Inflammatory macrophage treated with lipopolysaccharide for 1 hour (primary cell): ENCODE measurements around the gene CEP162.
"Not testable (repeated sequence)": the region's sequence is repeated elsewhere in the genome, so short reads cannot be mapped to it uniquely, and the experiment has no call there.

Source experiments
- DNase-seq, 2 donors: peaks; one replicate each; pipeline ENCODE4 v3.0.0-alpha.2; 2020 to 2022

CEP162 gene

DNA sequence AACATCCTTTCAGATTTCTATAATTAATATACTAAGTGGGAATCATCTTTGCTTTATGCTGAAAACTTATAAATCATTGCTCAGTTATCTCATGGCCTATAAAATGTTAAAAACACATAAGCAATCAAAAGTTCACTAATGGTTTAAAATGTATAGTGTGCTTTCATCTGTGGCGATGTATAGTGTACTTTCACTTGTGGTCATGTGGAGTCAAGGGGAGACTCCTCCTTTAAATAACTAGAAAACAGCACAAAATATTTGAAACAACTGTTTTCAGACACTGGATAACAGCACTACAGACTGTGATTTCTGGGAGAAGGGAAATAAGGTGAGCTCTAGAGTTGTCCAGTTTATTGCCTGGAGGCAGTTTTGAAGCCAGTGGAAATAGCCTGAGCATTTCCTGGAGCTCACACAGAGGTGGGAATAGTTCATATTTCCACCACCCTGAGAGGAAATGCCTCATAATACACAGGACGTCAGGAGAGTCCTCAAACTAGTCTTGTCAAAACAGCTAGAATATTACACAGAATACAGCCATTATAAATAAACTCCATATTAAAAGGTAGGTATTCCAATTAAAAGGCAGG lies 89.4 kb downstream of the CEP162 start:
- no peak for DNase-seq

DNA sequence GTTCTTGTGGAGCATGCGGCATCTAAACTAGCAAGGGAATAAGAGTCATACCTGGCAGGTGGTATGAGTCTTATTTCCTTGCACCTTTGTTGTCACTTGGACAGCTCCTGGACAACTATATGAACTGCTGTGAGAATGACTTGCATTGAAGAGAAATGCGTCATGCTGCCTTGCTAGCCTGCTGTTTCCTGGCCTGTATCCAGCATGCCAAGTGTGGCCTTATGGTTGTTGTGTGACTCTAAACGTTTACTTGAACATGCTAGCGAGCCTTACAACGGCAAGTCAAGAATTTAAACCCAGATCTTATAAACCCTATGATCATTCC lies 90.4 kb downstream of the CEP162 start:
- DNase-seq = no peak

DNA sequence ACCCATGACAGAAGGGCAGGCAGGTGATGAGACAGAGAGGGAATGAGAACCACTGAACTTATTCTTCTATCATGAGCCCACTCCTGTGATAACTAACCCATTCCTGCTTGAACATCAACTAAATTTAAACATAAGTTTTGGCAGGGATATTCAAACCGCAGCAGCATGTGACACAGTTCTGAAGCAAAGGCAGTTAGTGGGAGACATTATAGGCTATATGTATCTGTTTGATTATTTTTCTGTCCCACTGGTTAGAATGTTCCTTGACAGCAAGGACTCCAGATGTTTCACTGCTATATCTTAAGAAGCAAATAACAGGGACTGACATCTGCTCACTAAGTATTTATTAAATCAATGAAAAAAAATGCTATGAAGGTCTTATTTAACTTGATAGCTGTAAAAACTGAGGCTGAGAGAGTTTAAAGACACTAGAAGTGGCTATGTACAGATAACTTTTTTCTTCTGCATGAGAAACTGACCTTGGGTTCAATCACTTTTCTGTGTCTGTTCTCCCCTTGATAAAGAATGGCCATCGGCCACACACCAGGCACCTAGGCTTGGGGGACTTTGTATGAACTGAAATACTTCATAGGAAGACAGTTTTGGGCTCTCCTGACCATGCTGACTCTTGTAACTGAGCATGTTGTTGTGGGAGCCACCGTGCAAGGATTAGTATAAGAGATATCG lies 90.9 kb downstream of the CEP162 start:
- no peak for DNase-seq

DNA sequence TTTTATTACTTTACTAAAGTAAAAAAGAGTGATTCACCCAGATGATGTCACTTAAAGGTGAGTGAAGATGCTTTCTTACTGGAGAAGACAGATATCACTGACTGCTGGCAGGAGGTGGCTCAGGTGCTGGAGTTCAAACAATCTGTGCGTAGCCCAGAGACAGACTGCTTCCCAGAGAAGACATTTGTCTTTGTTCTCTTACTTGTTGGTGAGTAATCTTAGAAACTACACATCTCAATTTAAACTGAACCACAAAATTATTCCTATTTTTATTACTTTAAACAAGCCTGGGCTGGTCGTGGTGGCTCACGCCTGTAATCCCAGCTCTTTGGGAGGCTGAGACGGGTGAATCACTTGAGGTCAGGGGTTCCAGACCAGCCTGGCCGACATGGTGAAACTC lies 92.2 kb downstream of the CEP162 start:
- DNase-seq = no peak

DNA sequence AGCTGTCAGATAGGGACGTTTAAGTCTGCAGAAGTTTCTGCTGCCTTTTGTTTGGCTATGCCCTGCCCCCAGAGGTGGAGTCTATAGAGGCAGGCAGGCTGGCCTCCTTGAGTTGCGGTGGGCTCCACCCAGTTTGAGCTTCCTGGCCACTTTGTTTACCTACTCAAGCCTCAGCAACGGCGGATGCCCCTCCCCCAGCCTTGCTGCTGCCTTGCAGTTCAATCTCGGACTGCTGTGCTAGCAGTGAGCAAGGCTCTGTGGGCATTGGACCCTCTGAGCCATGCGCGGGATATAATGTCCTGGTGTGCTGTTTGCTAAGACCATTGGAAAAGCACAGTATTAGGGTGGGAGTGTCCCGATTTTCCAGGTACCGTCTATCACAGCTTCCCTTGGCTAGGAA lies 94.1 kb downstream of the CEP162 start:
- not testable (repeated sequence) for DNase-seq

DNA sequence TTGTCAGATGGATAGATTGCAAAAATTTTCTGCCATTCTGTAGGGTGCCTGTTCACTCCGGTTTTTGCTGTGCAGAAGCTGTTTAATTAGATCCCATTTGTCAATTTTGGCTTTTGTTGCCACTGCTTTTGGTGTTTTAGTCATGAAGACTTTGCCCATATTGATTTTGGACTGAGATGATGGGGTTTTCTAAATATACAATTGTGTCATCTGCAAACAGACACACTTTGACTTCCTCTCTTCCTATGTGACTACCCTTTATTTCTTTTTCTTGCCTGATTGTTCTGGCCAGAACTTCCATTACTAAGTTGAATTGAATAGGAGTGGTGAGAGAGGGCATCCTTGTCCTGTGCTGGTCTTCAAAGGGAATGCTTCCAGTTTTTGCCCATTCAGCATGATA lies 97.9 kb downstream of the CEP162 start:
- not testable (repeated sequence) for DNase-seq

DNA sequence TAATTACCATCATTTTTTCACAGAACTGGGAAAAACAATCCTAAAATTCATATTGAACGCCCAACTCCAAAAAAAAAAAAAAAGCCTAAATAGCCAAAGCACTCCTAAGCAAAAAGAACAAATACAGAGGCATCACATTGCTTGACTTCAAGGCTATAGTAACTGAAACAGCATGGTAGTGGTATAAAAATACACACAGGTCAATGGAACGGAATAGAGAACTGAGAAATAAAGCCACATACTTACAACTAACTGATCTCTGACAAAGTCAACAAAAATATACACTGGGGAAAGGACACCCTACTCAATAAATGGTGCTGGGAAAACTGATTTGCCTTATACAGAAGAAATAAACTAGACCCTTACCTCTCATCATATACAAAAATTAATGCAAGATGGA lies 104.3 kb downstream of the CEP162 start:
- DNase-seq = no peak

DNA sequence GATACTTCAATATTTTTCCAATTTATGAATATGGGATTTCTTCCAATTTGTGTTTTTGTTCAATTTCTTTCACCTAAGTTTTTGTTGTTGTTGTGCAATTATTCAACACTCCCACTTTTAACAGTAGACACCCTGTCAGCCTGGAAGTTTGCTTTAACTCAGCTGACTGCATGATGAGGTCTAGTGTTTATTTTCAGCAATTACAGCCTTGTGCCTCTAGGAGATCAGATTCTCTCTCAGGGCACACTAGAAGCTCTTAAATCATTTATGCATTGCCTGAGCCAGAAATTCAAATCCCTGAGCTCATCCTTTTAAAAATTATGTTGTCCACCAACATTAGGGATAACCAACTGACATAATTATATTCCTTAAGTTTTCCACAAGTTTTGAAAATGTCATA lies 108.2 kb downstream of the CEP162 start:
- no peak for DNase-seq

DNA sequence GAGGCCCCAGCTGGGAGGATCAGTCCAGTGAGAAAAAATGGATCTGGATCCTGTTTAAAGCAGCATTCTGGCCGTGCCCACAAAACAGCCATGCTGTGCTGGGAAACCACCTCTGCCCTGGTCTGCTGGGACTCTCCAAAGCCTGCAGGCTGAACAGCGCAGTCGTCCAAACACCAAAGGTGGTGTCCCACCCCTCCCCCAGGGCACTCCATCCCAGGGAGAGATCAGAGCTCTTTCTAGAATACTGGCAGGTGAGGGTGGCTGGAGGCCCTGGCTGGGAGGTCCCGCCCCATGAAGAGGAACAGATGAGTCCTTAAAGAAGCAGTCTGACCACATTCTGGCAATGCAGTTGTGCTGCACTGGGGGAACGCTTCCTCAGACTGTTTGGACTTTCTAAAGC lies 109.3 kb downstream of the CEP162 start:
- DNase-seq = no peak

DNA sequence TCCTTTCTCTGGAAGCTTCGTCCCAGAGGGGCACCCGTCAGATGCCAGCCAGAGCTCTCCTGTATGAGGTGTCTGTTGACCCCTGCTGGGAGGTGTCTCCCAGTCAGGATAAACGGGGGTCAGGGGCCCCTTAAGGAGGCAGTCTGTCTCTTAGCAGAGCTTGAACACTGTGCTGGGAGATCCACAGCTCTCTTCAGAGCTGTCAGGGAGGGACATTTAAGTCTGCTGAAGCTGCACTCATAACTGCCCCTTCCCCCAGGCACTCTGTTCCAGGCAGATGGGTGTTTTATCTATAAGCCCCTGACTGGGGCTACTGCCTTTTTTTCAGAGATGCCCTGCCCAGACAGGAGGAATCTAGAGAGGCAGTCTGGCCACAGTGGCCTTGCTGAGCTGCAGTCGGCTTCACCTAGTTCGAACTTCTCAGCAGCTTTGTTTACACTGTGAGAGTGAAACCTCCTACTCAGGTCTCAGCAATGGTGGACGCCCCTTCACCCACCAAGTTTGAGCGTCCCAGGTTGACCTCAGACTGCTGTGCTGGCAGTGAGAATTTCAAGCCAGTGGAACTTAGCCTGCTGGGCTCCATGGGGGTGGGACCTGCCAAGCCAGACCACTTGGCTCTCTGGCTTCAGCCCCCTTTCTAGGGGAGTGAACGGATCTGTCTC lies 112.4 kb downstream of the CEP162 start:
- not testable (repeated sequence) for DNase-seq

DNA sequence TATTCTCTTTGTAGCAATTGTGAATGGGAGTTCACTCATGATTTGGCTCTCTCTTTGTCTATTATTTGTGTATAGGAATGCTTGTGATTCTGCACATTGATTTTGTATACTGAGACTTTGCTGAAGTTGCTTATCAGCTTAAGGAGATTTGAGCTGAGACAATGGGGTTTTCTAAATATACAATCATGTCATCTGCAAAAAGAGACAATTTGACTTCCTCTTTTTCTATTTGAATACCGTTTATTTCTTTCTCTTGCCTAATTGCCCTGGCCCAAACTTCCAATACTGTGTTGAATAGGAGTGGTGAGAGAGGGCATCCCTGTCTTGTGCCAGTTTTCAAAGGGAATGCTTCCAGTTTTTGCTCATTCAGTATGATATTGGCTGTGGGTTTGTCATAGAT lies 116.1 kb downstream of the CEP162 start:
- not testable (repeated sequence) for DNase-seq

DNA sequence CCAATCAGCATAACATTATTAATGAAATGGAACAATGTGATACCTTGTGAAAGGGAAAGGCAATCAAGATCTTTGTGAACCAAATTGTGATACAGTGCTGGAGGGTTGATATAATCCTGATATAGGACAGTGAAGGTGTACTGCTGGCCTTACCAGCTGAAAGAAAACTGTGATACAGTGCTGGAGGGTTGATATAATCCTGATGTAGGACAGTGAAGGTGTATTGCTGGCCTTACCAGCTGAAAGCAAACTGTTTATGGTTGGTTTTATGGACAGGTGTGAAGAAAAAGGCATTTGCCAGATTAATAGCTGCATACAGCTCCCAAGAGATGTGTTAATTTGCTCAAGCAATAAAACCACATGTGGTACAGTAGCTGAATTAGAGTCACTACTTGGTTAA lies 119.9 kb downstream of the CEP162 start:
- DNase-seq = no peak

DNA sequence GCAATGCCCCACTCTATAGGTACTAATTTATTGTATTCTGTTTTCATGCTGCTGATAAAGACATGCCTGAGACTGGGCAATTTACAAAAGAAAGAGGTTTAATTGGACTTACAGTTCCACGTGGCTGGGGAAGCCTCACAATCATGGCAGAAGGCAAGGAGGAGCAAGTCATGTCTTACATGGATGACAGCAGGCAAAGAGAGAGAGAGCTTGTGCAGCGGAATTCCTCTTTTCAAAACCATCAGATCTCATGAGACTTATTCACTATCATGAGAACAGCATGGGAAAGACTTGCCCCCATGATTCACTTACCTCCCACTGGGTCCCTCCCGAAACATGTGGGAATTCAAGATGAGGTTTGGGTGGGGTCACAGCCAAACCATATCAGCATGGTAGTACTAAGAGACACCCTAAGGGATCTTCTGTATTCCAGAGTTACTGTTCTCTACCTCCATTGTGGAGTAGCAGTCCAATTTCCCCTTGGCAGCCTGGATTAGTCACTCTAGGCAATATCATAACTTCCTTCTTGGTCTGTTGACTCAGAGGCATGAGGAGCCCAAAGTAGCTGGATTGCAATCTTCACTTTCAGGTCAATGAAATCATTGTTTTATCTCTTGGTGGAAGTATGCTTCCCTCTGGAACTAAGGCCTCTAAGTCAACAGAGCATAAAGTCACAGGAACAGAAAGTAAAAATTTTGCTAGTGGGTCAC lies 122.1 kb downstream of the CEP162 start:
- DNase-seq = peak; percentile 50 to 84

DNA sequence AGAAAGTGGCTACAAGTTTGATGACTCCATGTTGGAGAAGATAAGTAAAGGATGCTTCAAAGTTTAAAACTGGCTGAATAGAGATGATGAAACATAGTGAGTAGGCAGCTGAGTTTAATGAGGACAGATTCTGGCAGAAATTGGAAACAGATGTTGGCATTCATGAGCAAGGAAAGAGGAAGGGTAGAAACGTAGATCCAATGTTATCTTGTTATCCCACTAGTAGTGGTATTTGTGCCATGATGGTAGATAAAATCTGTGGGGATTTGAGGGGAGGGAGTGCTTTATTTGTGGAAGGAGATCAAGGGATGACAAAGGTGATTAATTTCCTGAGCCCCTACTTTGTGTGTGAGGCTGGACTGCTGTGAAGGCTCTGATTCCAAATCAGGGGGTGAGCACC lies 124.4 kb downstream of the CEP162 start:
- DNase-seq = no peak

DNA sequence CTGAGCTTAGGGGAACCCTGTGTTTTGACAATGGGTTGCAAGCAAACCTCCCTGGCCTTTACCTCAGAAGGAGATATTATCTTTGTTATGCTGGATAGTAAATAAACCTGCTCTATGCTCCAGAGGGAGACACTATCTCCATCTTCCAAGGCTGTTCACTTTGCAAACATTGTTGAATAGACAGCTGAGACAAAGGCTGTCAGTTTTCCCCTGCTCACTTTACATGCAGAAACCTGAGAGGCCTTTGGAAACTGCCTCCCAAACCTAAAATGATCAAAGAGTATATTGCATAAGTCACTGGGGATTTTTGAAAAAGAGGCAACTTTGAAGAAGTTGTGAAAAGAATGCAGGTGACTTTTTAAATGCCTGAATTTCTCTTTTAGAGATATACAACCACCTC lies 132.3 kb downstream of the CEP162 start:
- DNase-seq = no peak

DNA sequence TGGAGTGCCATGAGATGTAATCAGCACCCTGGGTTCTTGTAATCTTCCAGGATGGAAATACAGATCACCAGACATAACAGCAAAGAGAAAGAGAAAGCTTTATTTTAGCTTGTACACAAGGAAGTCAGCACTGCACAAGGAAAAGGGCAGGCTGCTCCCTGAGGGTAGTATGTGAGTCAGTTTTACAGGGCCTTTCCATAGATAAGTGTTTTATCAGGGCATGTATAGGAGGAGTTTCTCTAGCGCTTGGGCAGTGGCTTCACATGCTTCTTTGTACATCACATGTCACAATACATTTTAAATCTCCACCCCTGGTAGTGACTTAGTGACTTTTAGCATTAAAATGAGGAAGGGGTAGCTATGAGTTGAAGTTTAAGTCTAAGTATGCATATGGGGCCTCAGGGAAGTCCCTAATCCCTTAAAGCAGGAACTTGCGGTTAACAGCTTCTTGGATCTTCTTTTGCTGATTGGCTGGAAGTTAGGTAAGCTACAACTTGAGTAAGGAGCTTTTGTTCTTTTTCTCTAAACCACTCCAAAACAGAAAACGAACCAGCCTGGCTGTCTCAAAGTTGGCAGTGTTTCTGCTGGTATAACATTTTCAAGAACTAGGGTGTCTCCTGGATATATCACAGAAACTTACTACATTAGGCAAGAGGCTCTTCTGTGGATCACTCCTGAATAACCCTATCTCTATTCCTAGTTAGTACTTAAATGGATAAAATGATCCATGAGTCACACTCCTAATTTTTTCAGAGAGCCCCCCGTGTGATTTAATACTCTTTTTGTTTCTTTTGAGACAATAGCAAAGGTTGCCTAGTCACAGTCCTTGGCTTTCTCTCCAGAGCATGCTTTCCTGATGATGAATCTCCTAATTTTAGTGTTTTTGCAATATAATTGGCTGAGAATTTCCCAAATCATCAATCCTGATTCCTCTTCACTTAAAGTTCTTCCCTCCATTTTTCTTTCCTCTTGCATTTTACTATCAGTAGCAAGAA lies 133.7 kb downstream of the CEP162 start:
- DNase-seq = peak; percentile 51 to 71

DNA sequence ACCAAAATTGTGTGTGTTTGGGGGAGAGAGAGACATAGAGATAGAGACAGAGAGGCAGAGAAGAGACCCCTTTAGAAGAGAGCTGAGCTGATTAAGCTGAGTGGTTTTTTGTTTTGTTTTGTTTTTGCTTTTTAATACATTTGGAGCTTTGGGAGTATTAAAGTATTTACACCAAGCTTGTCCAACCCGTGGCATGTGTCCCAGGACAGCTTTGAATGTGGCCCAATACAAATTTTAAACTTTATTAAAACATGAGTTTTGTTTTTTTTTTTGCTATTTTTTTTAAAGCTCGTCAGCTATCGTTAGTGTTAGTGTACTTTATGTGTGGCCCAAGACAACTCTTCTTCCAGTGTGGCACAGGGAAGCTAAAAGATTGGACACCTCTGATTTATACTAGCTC lies 137.9 kb downstream of the CEP162 start:
- DNase-seq = no peak

DNA sequence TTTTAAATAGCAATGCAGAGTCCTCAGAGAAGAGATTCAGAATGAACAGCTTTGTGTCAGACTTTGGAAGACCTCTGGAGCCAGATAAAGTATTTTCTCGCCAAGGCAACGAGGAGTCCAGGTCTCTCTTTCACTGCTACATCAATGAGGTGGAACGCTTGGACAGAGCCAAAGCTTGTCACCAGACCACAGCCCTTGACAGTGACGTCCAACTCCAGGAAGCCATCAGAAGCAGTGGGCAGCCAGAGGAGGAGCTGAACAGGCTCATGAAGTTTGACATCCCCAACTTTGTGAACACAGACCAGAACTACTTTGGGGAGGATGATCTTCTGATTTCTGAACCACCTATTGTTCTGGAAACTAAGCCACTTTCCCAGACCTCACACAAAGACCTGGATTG lies 138.4 kb downstream of the CEP162 start:
- no peak for DNase-seq

DNA sequence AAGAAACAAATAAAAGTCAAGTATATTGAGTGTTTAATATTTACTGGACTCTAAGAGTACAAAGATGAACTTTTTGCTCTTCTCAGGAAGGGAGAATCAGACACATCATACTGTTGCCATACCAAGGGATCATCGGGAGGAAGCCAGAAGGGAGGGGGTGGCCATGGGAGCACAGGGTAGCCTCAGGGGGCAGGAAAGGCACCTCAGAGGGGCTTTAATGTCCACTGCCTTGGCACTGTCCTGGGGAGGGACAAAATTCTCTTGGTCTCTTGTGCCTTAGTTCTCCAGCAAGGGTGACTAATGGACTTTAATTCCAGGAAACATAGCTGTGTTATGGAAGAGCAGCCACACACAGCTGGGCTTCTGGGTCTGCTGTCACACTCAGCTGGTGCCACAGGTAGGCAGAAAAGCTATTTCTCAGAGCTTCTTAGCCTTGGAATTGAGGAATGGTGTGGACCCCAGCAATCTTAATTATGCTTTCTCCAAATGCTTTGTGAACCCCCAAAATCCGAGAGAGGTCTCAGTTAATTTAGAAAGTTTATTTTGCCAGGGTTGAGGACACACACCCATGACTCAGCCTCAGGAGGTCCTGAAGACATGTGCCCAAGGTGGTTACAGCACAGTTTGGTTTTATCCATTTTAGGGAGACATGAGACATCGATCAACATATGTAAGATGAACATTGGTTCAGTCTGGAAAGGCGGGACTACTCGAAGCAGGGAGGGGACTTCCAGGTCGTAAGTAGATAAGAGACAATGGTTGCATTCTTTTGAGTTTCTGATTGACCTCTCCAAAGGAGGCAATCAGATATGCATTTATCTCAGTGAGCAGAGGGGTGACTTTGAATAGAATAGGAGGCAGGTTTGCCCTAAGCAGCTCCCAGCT lies 140.7 kb downstream of the CEP162 start:
- no peak for DNase-seq

DNA sequence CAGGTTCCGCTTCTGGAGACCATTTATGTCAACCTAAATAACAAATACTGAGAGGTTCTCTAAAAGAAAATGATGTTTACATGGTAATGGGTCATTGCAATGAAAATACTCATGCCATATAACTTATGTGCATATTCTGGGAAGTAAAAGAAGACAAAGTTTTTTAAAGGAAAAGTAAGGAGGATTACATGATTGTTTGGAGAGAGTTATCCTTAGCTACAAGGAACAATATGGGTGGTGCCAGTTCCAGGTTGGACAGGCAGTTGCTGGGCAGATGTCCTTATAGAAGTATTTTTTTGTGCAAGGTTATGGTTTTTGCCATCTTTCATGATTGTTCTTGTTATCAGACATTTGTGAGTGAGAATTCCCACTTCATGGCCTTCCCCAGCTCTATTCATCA lies 141.4 kb downstream of the CEP162 start:
- no peak for DNase-seq

DNA sequence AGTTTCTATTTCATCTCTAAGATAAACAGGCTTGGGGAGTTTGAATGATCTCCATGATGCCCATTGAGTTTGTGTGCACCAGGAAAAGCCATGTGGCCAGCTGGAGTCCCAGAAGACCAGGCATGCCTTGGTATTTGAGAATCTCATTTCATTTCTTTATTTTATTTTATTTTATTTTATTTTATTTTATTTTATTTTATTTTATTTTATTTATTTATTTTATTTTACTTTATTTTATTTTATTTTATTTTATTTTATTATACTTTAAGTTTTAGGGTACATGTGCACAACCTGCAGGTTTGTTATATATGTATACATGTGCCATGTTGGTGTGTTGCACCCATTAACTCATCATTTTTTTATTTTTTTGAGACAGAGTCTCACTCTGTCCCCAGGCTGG lies 142.7 kb downstream of the CEP162 start:
- DNase-seq = not testable (repeated sequence)
